ENCODE measurements around the gene ACIN1.

DNA sequence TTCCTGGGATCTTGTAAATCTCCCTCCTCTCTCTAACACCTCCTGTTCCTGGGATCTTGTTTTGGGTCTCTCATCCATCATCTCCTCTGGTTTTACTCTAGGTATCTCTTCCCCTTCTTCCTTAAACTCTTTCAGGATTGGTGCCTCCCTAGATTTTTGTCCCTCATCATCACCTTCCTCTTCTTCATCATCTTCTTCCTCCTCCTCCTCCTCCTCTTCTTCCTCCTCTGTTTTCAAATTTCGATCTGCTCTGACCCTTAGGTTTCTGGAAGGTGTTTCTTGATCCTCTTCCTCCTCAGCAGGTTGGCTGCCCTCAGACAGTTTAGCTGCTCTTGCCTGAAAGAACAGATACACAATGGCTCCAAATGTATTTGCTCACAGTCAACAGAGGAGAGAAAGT is 14.5 kb downstream of the ACIN1 start:
- no peak for TF ChIP-seq ZFX (IDR thresholded peaks at IDR 0.05; ENCODE audit: borderline replicate concordance)
- TF ChIP-seq, protein P1, sequence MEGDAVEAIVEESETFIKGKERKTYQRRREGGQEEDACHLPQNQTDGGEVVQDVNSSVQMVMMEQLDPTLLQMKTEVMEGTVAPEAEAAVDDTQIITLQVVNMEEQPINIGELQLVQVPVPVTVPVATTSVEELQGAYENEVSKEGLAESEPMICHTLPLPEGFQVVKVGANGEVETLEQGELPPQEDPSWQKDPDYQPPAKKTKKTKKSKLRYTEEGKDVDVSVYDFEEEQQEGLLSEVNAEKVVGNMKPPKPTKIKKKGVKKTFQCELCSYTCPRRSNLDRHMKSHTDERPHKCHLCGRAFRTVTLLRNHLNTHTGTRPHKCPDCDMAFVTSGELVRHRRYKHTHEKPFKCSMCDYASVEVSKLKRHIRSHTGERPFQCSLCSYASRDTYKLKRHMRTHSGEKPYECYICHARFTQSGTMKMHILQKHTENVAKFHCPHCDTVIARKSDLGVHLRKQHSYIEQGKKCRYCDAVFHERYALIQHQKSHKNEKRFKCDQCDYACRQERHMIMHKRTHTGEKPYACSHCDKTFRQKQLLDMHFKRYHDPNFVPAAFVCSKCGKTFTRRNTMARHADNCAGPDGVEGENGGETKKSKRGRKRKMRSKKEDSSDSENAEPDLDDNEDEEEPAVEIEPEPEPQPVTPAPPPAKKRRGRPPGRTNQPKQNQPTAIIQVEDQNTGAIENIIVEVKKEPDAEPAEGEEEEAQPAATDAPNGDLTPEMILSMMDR (IDR thresholded peaks at IDR 0.05) = no peak

All from 22Rv1 (cell line).